ENCODE results near the gene LRPAP1. TPM values are rescaled to one million over a fixed set of nuclear protein-coding genes. Genes with fewer than 3 reads are reported as not detected.

Gene LRPAP1
- total and polyA plus RNA-seq, 10 of the 15 experiments (the other 5 are each of a cell fraction or from before 2014, with no cell fraction given) = 1.0 to 100 (median 51.1) TPM

GRCh38 chr4:3471098-3471760 is 61.0 kb downstream of the LRPAP1 start:
- H3K9ac ChIP-seq (ENCODE audit: control insufficient read depth, insufficient read depth, low read length) = no peak overlapping the region
- H3K36me3 ChIP-seq (ENCODE audit: control insufficient read depth in 2 of 2, insufficient read depth in 2 of 2, low read length in 1 of 2) = no peaks in the 10 kb centered on the region
- H2AFZ ChIP-seq (ENCODE audit: control insufficient read depth, low read depth, low read length) = no peak overlapping the region
- CTCF ChIA-PET = interaction anchor here (2.2 kb wide), 1 partner anchor 9 kb away, joined by 5 read pairs; no protein-coding TSS in a partner anchor
- BruUV-seq (replicated peaks) = no TSS peak
- no peak overlapping the region for H3K27ac ChIP-seq (ENCODE audit: control insufficient read depth, insufficient read depth)
- SMC1A ChIA-PET (ENCODE audit: uncharacterized antibody, unreplicated experiment) = no interaction called here
- TF ChIP-seq DPF2 (IDR thresholded peaks at IDR 0.05) (no peak), IRF4 (IDR thresholded peaks at IDR 0.05; ENCODE audit: low read depth, low read length) (no peak), YY1 (IDR thresholded peaks at IDR 0.05; ENCODE audit: low read depth, low read length) (no peak), TCF7 (IDR thresholded peaks at IDR 0.05; ENCODE audit: borderline replicate concordance) (no peak), MEF2A (IDR thresholded peaks at IDR 0.05; ENCODE audit: insufficient read depth, low read depth, low read length) (no peak), E2F8 (IDR thresholded peaks at IDR 0.05; ENCODE audit: low read depth, partially characterized antibody) (no peak), NR2F1 (conservative IDR thresholded peaks at IDR 0.05) (no peak), POU2F2 (IDR thresholded peaks at IDR 0.05; ENCODE audit: borderline replicate concordance, low read depth, low read length) (no peak), ZSCAN29 (IDR thresholded peaks at IDR 0.05) (no peak), MYB (IDR thresholded peaks at IDR 0.05; ENCODE audit: borderline replicate concordance, low read depth, low read length) (no peak), USF1 (IDR thresholded peaks at IDR 0.05; ENCODE audit: borderline replicate concordance, extremely low read length, insufficient read depth, low read depth, low read length) (no peak)
- TF ChIP-seq, protein P1, sequence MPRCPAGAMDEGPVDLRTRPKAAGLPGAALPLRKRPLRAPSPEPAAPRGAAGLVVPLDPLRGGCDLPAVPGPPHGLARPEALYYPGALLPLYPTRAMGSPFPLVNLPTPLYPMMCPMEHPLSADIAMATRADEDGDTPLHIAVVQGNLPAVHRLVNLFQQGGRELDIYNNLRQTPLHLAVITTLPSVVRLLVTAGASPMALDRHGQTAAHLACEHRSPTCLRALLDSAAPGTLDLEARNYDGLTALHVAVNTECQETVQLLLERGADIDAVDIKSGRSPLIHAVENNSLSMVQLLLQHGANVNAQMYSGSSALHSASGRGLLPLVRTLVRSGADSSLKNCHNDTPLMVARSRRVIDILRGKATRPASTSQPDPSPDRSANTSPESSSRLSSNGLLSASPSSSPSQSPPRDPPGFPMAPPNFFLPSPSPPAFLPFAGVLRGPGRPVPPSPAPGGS (IDR thresholded peaks at IDR 0.05; ENCODE audit: borderline replicate concordance, insufficient read depth, low read depth, low read length, poor library complexity, severe bottlenecking) = no peak
- TF ChIP-seq, protein P2, sequence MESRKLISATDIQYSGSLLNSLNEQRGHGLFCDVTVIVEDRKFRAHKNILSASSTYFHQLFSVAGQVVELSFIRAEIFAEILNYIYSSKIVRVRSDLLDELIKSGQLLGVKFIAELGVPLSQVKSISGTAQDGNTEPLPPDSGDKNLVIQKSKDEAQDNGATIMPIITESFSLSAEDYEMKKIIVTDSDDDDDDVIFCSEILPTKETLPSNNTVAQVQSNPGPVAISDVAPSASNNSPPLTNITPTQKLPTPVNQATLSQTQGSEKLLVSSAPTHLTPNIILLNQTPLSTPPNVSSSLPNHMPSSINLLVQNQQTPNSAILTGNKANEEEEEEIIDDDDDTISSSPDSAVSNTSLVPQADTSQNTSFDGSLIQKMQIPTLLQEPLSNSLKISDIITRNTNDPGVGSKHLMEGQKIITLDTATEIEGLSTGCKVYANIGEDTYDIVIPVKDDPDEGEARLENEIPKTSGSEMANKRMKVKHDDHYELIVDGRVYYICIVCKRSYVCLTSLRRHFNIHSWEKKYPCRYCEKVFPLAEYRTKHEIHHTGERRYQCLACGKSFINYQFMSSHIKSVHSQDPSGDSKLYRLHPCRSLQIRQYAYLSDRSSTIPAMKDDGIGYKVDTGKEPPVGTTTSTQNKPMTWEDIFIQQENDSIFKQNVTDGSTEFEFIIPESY (IDR thresholded peaks at IDR 0.05) = no peak
- DNase-seq (ENCODE audit: low read depth, low spot score) (no peak), ATAC-seq (no peak), FAIRE-seq (no peak)
- POLR2A ChIA-PET = no interaction called here
- H3K4me3 ChIP-seq = no peak overlapping the region
- in situ Hi-C loops (cut with MboI) (no loop called here), intact Hi-C loops (cut with micrococcal nuclease; ENCODE audit: unreplicated experiment) (no loop called here)
- RAD21 ChIA-PET (ENCODE audit: unreplicated experiment) = no interaction called here
- no peaks in the 10 kb centered on the region for H3K79me2 ChIP-seq (ENCODE audit: control insufficient read depth, insufficient read depth, low read length)
- no peaks in the 10 kb centered on the region for H4K20me1 ChIP-seq (ENCODE audit: control insufficient read depth, insufficient read depth)
- no peaks in the 10 kb centered on the region; a peak in 1 of 4 replicates for H3K27me3 ChIP-seq (replicated peaks in 1 of 2; ENCODE audit: control insufficient read depth in 2 of 2, insufficient read depth in 2 of 2, low read length in 1 of 2)
- no peak overlapping the region for H3K4me2 ChIP-seq (ENCODE audit: control insufficient read depth, insufficient read depth)
- 60% methylated on average over 23 of the region's 23 CpGs for WGBS (ENCODE audit: insufficient coverage, insufficient replicate concordance, low lambda C conversion rate, missing lambda C conversion rate)
- no peaks in the 10 kb centered on the region for H3K4me1 ChIP-seq (ENCODE audit: control insufficient read depth, insufficient read depth, low read length)
- H3K9me3 ChIP-seq (replicated peaks; ENCODE audit: control insufficient read depth, insufficient read depth, low read length) = no peaks in the 10 kb centered on the region; the same call in 2 of the 3 replicates

Data from GM12878 (cell line).